GM21526 (cell line): ENCODE data around the gene RDX.

Source experiments
- ATAC-seq: cut with Tn5 transposase; IDR thresholded peaks from one replicate; pipeline ENCODE4 v1.9.1; 2021; ENCODE audit warnings: moderate library complexity; ENCODE audit not compliant: unreplicated experiment, low FRiP score

The RDX gene

GRCh38 chr11:110147962-110148709, 148.3 kb downstream of the RDX start:
- ATAC-seq, result no peak

GRCh38 chr11:110141812-110142211, 154.6 kb downstream of the RDX start:
- no peak for ATAC-seq

- ATAC-seq, result no peak
Measured at GRCh38 chr11:110134110-110134509, 162.3 kb downstream of the RDX start.

- ATAC-seq, result no peak
Measured at GRCh38 chr11:110133160-110133559, 163.3 kb downstream of the RDX start.

GRCh38 chr11:110131386-110132123, 164.9 kb downstream of the RDX start:
- ATAC-seq, result no peak

- no peak for ATAC-seq
Measured at GRCh38 chr11:110130642-110131238, 165.7 kb downstream of the RDX start.

GRCh38 chr11:110128161-110128560, 168.3 kb downstream of the RDX start:
- ATAC-seq, result no peak

GRCh38 chr11:110126936-110127335, 169.5 kb downstream of the RDX start:
- no peak for ATAC-seq

GRCh38 chr11:110125632-110126031, 170.8 kb downstream of the RDX start:
- ATAC-seq, result no peak
